IMR-90 (cell line): ENCODE results near the gene SLC19A1. TPM values are rescaled to one million over a fixed set of nuclear protein-coding genes. Genes with fewer than 3 reads are reported as not detected.

ENCODE experiments used
- ATAC-seq: fragments of 200-7000 bp; cut with Tn5 transposase; 2 replicates; pipeline ENCODE4 v1.9.1; 2020; ENCODE audit warnings: low read depth, mild to moderate bottlenecking, moderate library complexity
- BruUV-seq: library from RNA; stranded (reverse); fragments of 400-500 nt; replicated peaks from 2 replicates; lab custom pipeline; 2021; lab: Mats Ljungman, UMichigan
- CTCF ChIA-PET: fragments of 300-600 bp; formaldehyde crosslinking; extraction: SDS; loops from one replicate; lab custom pipeline; 2021; ENCODE audit warnings: antibody characterized with exemption; lab: Yijun Ruan, JAX
- POLR2A ChIA-PET: fragments of 300-600 bp; sonication (Branson Sonifier 250); formaldehyde crosslinking; loops from one replicate; lab custom pipeline; 2022; ENCODE audit warnings: antibody characterized with exemption; ENCODE audit not compliant: unreplicated experiment; lab: Charles Lee
- DNase-seq: peaks from one replicate; pipeline ENCODE4 v3.0.0; 2013
- H2AFZ ChIP-seq: replicated peaks from 2 replicates; pipeline ENCODE3; 2013; ENCODE audit warnings: low read length, mild to moderate bottlenecking; ENCODE audit not compliant: poor library complexity
- H2AK5ac ChIP-seq: 2 replicates; pipeline ENCODE4 v1.6.1; 2013; ENCODE audit warnings: low read depth, low read length, inconsistent platforms
- H2AK9ac ChIP-seq: replicated peaks from 2 replicates; pipeline ENCODE3; 2013; ENCODE audit warnings: mild to moderate bottlenecking, low read depth, low read length, moderate library complexity; ENCODE audit not compliant: poor library complexity
- H2BK120ac ChIP-seq: 2 replicates; pipeline ENCODE4 v1.6.1; 2013; ENCODE audit warnings: low read depth, low read length, inconsistent platforms
- H2BK15ac ChIP-seq: 3 replicates; pipeline ENCODE4 v1.6.1; 2013; ENCODE audit warnings: low read depth, low read length, inconsistent platforms
- H2BK20ac ChIP-seq: 2 replicates; pipeline ENCODE4 v1.6.1; 2013; ENCODE audit warnings: low read depth, mild to moderate bottlenecking, inconsistent platforms, low read length, moderate library complexity
- H2BK5ac ChIP-seq: 2 replicates; pipeline ENCODE4 v1.6.1; 2013; ENCODE audit warnings: mild to moderate bottlenecking, low read depth, low read length, inconsistent platforms; ENCODE audit not compliant: poor library complexity, severe bottlenecking
- H3K14ac ChIP-seq: replicated peaks from 2 replicates; pipeline ENCODE4 v1.6.1; 2013; ENCODE audit warnings: low read depth, low read length, inconsistent platforms
- H3K18ac ChIP-seq: 2 replicates; pipeline ENCODE4 v1.6.1; 2013; ENCODE audit warnings: low read depth, low read length, control low read depth
- H3K23ac ChIP-seq: 2 replicates; pipeline ENCODE4 v1.6.1; 2013; ENCODE audit warnings: low read depth, low read length, inconsistent platforms
- H3K27ac ChIP-seq: 2 replicates; pipeline ENCODE4 v1.5.1; 2013; ENCODE audit warnings: mild to moderate bottlenecking, control low read depth, low read length; ENCODE audit not compliant: insufficient read depth
- H3K27me3 ChIP-seq: 2 replicates; pipeline ENCODE4 v1.6.1; 2013; ENCODE audit warnings: low read length; ENCODE audit not compliant: control insufficient read depth, insufficient read depth
- H3K36me3 ChIP-seq: 2 replicates; pipeline ENCODE4 v1.6.1; 2013; ENCODE audit warnings: low read length, mixed read lengths; ENCODE audit not compliant: control insufficient read depth, insufficient read depth
- H3K4ac ChIP-seq: 2 replicates; pipeline ENCODE4 v1.6.1; 2013; ENCODE audit warnings: low read depth, low read length, inconsistent platforms
- H3K4me1 ChIP-seq: 2 replicates; pipeline ENCODE4 v1.6.1; 2013; ENCODE audit warnings: low read length, mixed read lengths; ENCODE audit not compliant: control insufficient read depth, insufficient read depth
- H3K4me2 ChIP-seq: 2 replicates; pipeline ENCODE4 v1.6.1; 2013; ENCODE audit warnings: low read depth, mild to moderate bottlenecking, control low read depth, low read length, moderate library complexity
- H3K4me3 ChIP-seq: 2 replicates; pipeline ENCODE4 v1.5.1; 2013; ENCODE audit warnings: low read depth, mild to moderate bottlenecking, control low read depth, low read length, moderate library complexity; ENCODE audit not compliant: insufficient read depth
- H3K56ac ChIP-seq: 2 replicates; pipeline ENCODE4 v1.6.1; 2013; ENCODE audit warnings: low read length, inconsistent platforms; ENCODE audit not compliant: insufficient read depth; ENCODE audit errors: extremely low read depth
- H3K79me1 ChIP-seq, 2 experiments: 2 replicates each; pipeline ENCODE4 v1.6.1; 2013; ENCODE audit warnings: low read length in 2 of 2, inconsistent platforms in 1 of 2, low read depth in 1 of 2
- H3K9ac ChIP-seq: 2 replicates; pipeline ENCODE4 v1.6.1; 2013; ENCODE audit warnings: low read depth, low read length, control low read depth
- H3K9me1 ChIP-seq: 2 replicates; pipeline ENCODE4 v1.6.1; 2013; ENCODE audit warnings: low read length, inconsistent platforms; ENCODE audit not compliant: insufficient read depth
- H3K9me3 ChIP-seq: 2 replicates; pipeline ENCODE4 v1.6.1; 2013; ENCODE audit warnings: low read length; ENCODE audit not compliant: control insufficient read depth, insufficient read depth
- H4K20me1 ChIP-seq: 2 replicates; pipeline ENCODE4 v1.6.1; 2013; ENCODE audit warnings: low read length, inconsistent platforms; ENCODE audit not compliant: insufficient read depth
- H4K5ac ChIP-seq: 2 replicates; pipeline ENCODE4 v1.6.1; 2013; ENCODE audit warnings: mild to moderate bottlenecking, low read depth, low read length, control low read depth
- H4K8ac ChIP-seq, 2 experiments: 2 replicates each; pipeline ENCODE4 v1.6.1; 2013; ENCODE audit warnings: low read depth in 2 of 2, low read length in 2 of 2, control low read depth in 1 of 2, inconsistent platforms in 1 of 2
- H4K91ac ChIP-seq: 2 replicates; pipeline ENCODE4 v1.6.1; 2013; ENCODE audit warnings: low read depth, low read length, inconsistent platforms; ENCODE audit not compliant: insufficient read depth
- ELK1 ChIP-seq: fragments of 150-350 bp; IDR thresholded peaks from 2 replicates; pipeline ENCODE4 v1.6.1; 2016; ENCODE audit warnings: low read depth, mild to moderate bottlenecking, low read length, moderate library complexity, borderline replicate concordance
- FOS ChIP-seq: fragments of 150-350 bp; IDR thresholded peaks from 2 replicates; pipeline ENCODE4 v1.6.1; 2016; ENCODE audit warnings: low read depth, low read length
- MAZ ChIP-seq: IDR thresholded peaks from 2 replicates; pipeline ENCODE4 v1.6.1; 2012; ENCODE audit warnings: low read depth, mild to moderate bottlenecking, low read length, improper control_type of control experiment, moderate library complexity, borderline replicate concordance
- MXI1 ChIP-seq: IDR thresholded peaks from 2 replicates; pipeline ENCODE4 v1.6.1; 2012; ENCODE audit warnings: low read depth, mild to moderate bottlenecking, low read length, moderate library complexity, borderline replicate concordance
- NFE2L2 ChIP-seq: fragments of 150-350 bp; IDR thresholded peaks from 2 replicates; pipeline ENCODE4 v1.6.1; 2016; ENCODE audit warnings: low read depth, mild to moderate bottlenecking, low read length
- RAD21 ChIP-seq: IDR thresholded peaks from 2 replicates; pipeline ENCODE4 v1.6.1; 2012; ENCODE audit warnings: low read length, improper control_type of control experiment
- RCOR1 ChIP-seq: IDR thresholded peaks from 2 replicates; pipeline ENCODE4 v1.6.1; 2012; ENCODE audit warnings: mild to moderate bottlenecking, low read length, improper control_type of control experiment; ENCODE audit not compliant: insufficient replicate concordance
- RFX5 ChIP-seq: IDR thresholded peaks from 2 replicates; pipeline ENCODE4 v1.8.0; 2012; ENCODE audit warnings: low read depth, mild to moderate bottlenecking, low read length, moderate library complexity
- SMC3 ChIP-seq: fragments of 150-350 bp; IDR thresholded peaks from 2 replicates; pipeline ENCODE4 v1.6.1; 2016; ENCODE audit warnings: low read depth, mild to moderate bottlenecking, antibody characterized with exemption, low read length, moderate library complexity
- USF2 ChIP-seq: fragments of 150-350 bp; IDR thresholded peaks from 2 replicates; pipeline ENCODE4 v1.6.1; 2017; ENCODE audit warnings: mild to moderate bottlenecking, antibody characterized with exemption, low read length, low read depth
- WGBS, 2 experiments: methylation state at CpG; one replicate each; pipeline versions ENCODE4 v1.1.5 to v1.1.7; 2013; ENCODE audit warnings: missing lambda C conversion rate in 2 of 2; ENCODE audit not compliant: insufficient read length in 1 of 2; ENCODE audit errors: extremely low coverage in 2 of 2; 5-methylcytosine and 5-hydroxymethylcytosine counted together
- dilution Hi-C: fragments of 300-500 bp; cut with HindIII; formaldehyde crosslinking; loops from one replicate; pipeline ENCODE4 v1.14.3; 2018; ENCODE audit warnings: low sequenced_read_pairs; ENCODE audit not compliant: unreplicated experiment
- in situ Hi-C: fragments of 300-500 bp; cut with MboI; formaldehyde crosslinking; loops from 3 replicates; pipeline ENCODE4 v1.14.3; 2019; ENCODE audit warnings: low sequenced_read_pairs, inconsistent platforms, mixed read lengths
- intact Hi-C: fragments of 100-400 bp; cut with micrococcal nuclease; formaldehyde crosslinking; loops from 2 replicates; pipeline ENCODE4 v1.10.0; 2022
- polyA plus RNA-seq, 3 experiments: library from polyadenylated mRNA; depleted of rRNA; stranded (reverse); fragments of >200 nt; gene quantifications; 2 replicates each; pipeline ENCODE4 v1.2.3, GENCODE V29; 2012; ENCODE audit warnings: low replicate concordance in 1 of 3
- total RNA-seq: library from RNA; depleted of rRNA; stranded (reverse); fragments of >200 nt; gene quantifications from 2 replicates; pipeline ENCODE4 v1.2.3, GENCODE V29; 2012

Gene SLC19A1
- total and polyA plus RNA-seq, 2 of the 4 experiments (the other 2 are of a cell fraction): 2.2 to 16.2 TPM

- TF ChIP-seq MAZ: no peak
Measured at GRCh38 chr21:45488931-45489721, 53.1 kb downstream of the SLC19A1 start (continued).

GRCh38 chr21:45487891-45488600 lies 54.2 kb downstream of the SLC19A1 start:
- no peak overlapping the region for H3K9ac ChIP-seq
- H2AK5ac ChIP-seq: no peak overlapping the region
- H2BK20ac ChIP-seq: no peak overlapping the region
- intact Hi-C loops: no loop called here
- BruUV-seq: no TSS peak
- no peak overlapping the region for H3K23ac ChIP-seq
- in situ Hi-C loops: no loop called here
- H4K20me1 ChIP-seq: no peaks in the 10 kb centered on the region; the same call in 1 of the 2 replicates
- no peak overlapping the region for H2BK15ac ChIP-seq
- WGBS, 2 experiments: 67% methylated on average over 6 of the region's 18 CpGs; no CpG with 5 or more reads in 1 of the 2 experiments
- H3K14ac ChIP-seq: no peak overlapping the region
- H3K79me1 ChIP-seq: peaks cover 0 to 4% of the 10 kb centered on the region in 2 experiments; a peak in 1 of 4 replicates
- ChIA-PET CTCF (no interaction called here), POLR2A (no interaction called here)
- H2AFZ ChIP-seq: no peak overlapping the region
- DNase-seq (no peak), ATAC-seq (no peak)
- no peak overlapping the region for H3K56ac ChIP-seq
- H3K36me3 ChIP-seq: peaks cover 56% of the 10 kb centered on the region
- no peak overlapping the region for H3K4me3 ChIP-seq
- H2BK120ac ChIP-seq: no peak overlapping the region
- no peak overlapping the region for H3K18ac ChIP-seq
- no peak overlapping the region for H2BK5ac ChIP-seq
- no peaks in the 10 kb centered on the region for H3K4me1 ChIP-seq
- H3K27ac ChIP-seq: no peak overlapping the region
- H3K9me1 ChIP-seq: peaks cover 6% of the 10 kb centered on the region; the same call in 1 of the 2 replicates
- H3K27me3 ChIP-seq: no peaks in the 10 kb centered on the region
- dilution Hi-C loops: no loop called here
- no peak overlapping the region for H4K8ac ChIP-seq
- no peak overlapping the region for H4K5ac ChIP-seq
- H3K4me2 ChIP-seq: no peak overlapping the region
- H4K91ac ChIP-seq: no peak overlapping the region
- H2AK9ac ChIP-seq: no peak overlapping the region
- H3K9me3 ChIP-seq: no peaks in the 10 kb centered on the region
- H3K4ac ChIP-seq: no peak overlapping the region
- TF ChIP-seq MAZ (no peak), MXI1 (no peak), FOS (no peak), RCOR1 (no peak), ELK1 (no peak), SMC3 (no peak), USF2 (no peak), NFE2L2 (no peak), RFX5 (no peak), RAD21 (no peak)
